Esophagus mucosa (tissue), 1 donor: ENCODE results near the gene MOGAT1. TPM values are rescaled to one million over a fixed set of nuclear protein-coding genes. Genes with fewer than 3 reads are reported as not detected.

Experiments
- ATAC-seq: fragments of 200-7000 bp; cut with Tn5 transposase; one replicate; pipeline ENCODE4 v1.9.1; 2020
- total RNA-seq: library from RNA; stranded (reverse); gene quantifications from one replicate; pipeline ENCODE4 v1.2.4, GENCODE V29; 2023
- donor health status: DM: yes; HTN: yes; CAD: no.

Gene MOGAT1
- total RNA-seq, result not detected

GRCh38 chr2:222671259-222672067 is at the start of gene MOGAT1:
Gene MOGAT1 (plus strand): TSS chr2:222671658. CDS start chr2:222671786, 128 bp downstream.
- peak; percentile 65 for ATAC-seq

GRCh38 chr2:222621893-222622292 is 49.6 kb upstream of the MOGAT1 start:
- ATAC-seq, result no peak

GRCh38 chr2:222622910-222623309 is 48.5 kb upstream of the MOGAT1 start:
- ATAC-seq, result no peak

- ATAC-seq, result no peak
Observed at GRCh38 chr2:222623756-222624309, 47.6 kb upstream of the MOGAT1 start.

- ATAC-seq, result no peak
Observed at GRCh38 chr2:222627764-222628163, 43.7 kb upstream of the MOGAT1 start.

GRCh38 chr2:222635295-222635694 is 36.2 kb upstream of the MOGAT1 start:
- no peak for ATAC-seq

GRCh38 chr2:222637067-222637466 is 34.4 kb upstream of the MOGAT1 start:
- no peak for ATAC-seq

GRCh38 chr2:222641336-222641735 is 30.1 kb upstream of the MOGAT1 start:
- no peak for ATAC-seq

- no peak for ATAC-seq
Observed at GRCh38 chr2:222643134-222643533, 28.3 kb upstream of the MOGAT1 start.

- ATAC-seq, result no peak
Observed at GRCh38 chr2:222646008-222646407, 25.4 kb upstream of the MOGAT1 start.

- no peak for ATAC-seq
Observed at GRCh38 chr2:222649801-222650200, 21.7 kb upstream of the MOGAT1 start.

- ATAC-seq, result no peak
Observed at GRCh38 chr2:222651718-222652418, 19.6 kb upstream of the MOGAT1 start.

GRCh38 chr2:222652491-222653255 is 18.8 kb upstream of the MOGAT1 start:
- peak; percentile 65 for ATAC-seq

- ATAC-seq, result no peak
Observed at GRCh38 chr2:222653280-222653679, 18.2 kb upstream of the MOGAT1 start.

- peak; percentile 96 for ATAC-seq
Observed at GRCh38 chr2:222655787-222656525, 15.5 kb upstream of the MOGAT1 start, which contains the start of gene FARSB. Gene FARSB (minus strand): TSS chr2:222656092. CDS start chr2:222656073, 19 bp downstream.

- ATAC-seq, result no peak
Observed at GRCh38 chr2:222656526-222657446, 14.7 kb upstream of the MOGAT1 start.

GRCh38 chr2:222663479-222663878 is 8.0 kb upstream of the MOGAT1 start:
- no peak for ATAC-seq

- no peak for ATAC-seq
Observed at GRCh38 chr2:222668494-222669154, 2.8 kb upstream of the MOGAT1 start.

GRCh38 chr2:222669353-222669752 is 2.1 kb upstream of the MOGAT1 start:
- ATAC-seq, result no peak
